ENCODE data around the gene CUX1. TPM values are rescaled to one million over a fixed set of nuclear protein-coding genes. Genes with fewer than 3 reads are reported as not detected.

The CUX1 gene
- total RNA-seq, 1 donor from 2014 or later: 40.5 TPM

- Histone ChIP-seq H3K4me3 (ENCODE audit: low read depth, low read length) (no peak overlapping the region), H3K27me3 (ENCODE audit: control insufficient read depth, insufficient read depth, low read length) (no peaks in the 10 kb centered on the region), H3K36me3 (ENCODE audit: control insufficient read depth, insufficient read depth, low read length) (peaks cover 13% of the 10 kb centered on the region)
- TF ChIP-seq CTCF (IDR thresholded peaks at IDR 0.05; ENCODE audit: insufficient read depth, low read length, severe bottlenecking): no peak
- DNase-seq (ENCODE audit: low read depth) (no peak), FAIRE-seq (no peak)
Measured at GRCh38 chr7:101916041-101916800, 98.8 kb downstream of the CUX1 start.

GRCh38 chr7:101916876-101917275 lies 99.5 kb downstream of the CUX1 start:
- no peak for FAIRE-seq
- H3K36me3 ChIP-seq (ENCODE audit: control insufficient read depth, insufficient read depth, low read length): peaks cover 13% of the 10 kb centered on the region
- DNase-seq (ENCODE audit: low read depth): no peak
- H3K27me3 ChIP-seq (ENCODE audit: control insufficient read depth, insufficient read depth, low read length): no peaks in the 10 kb centered on the region
- no peak overlapping the region for H3K4me3 ChIP-seq (ENCODE audit: low read depth, low read length)
- no peak for TF ChIP-seq CTCF (IDR thresholded peaks at IDR 0.05; ENCODE audit: insufficient read depth, low read length, severe bottlenecking)

GRCh38 chr7:101917566-101917965 lies 100.1 kb downstream of the CUX1 start:
- no peak for TF ChIP-seq CTCF (IDR thresholded peaks at IDR 0.05; ENCODE audit: insufficient read depth, low read length, severe bottlenecking)
- Histone ChIP-seq H3K4me3 (ENCODE audit: low read depth, low read length) (no peak overlapping the region), H3K36me3 (ENCODE audit: control insufficient read depth, insufficient read depth, low read length) (peaks cover 13% of the 10 kb centered on the region), H3K27me3 (ENCODE audit: control insufficient read depth, insufficient read depth, low read length) (no peaks in the 10 kb centered on the region)
- FAIRE-seq (no peak), DNase-seq (ENCODE audit: low read depth) (no peak)

- Histone ChIP-seq H3K36me3 (ENCODE audit: control insufficient read depth, insufficient read depth, low read length) (peaks cover 13% of the 10 kb centered on the region), H3K4me3 (ENCODE audit: low read depth, low read length) (no peak overlapping the region), H3K27me3 (ENCODE audit: control insufficient read depth, insufficient read depth, low read length) (no peaks in the 10 kb centered on the region)
- no peak for TF ChIP-seq CTCF (IDR thresholded peaks at IDR 0.05; ENCODE audit: insufficient read depth, low read length, severe bottlenecking)
- FAIRE-seq (no peak), DNase-seq (ENCODE audit: low read depth) (no peak)
Measured at GRCh38 chr7:101918426-101918825, 101.0 kb downstream of the CUX1 start.

GRCh38 chr7:101919363-101920115 lies 102.1 kb downstream of the CUX1 start:
- no peak for TF ChIP-seq CTCF (IDR thresholded peaks at IDR 0.05; ENCODE audit: insufficient read depth, low read length, severe bottlenecking)
- Histone ChIP-seq H3K27me3 (ENCODE audit: control insufficient read depth, insufficient read depth, low read length) (no peaks in the 10 kb centered on the region), H3K4me3 (ENCODE audit: low read depth, low read length) (no peak overlapping the region), H3K36me3 (ENCODE audit: control insufficient read depth, insufficient read depth, low read length) (peaks cover 13% of the 10 kb centered on the region)
- FAIRE-seq (no peak), DNase-seq (ENCODE audit: low read depth) (no peak)
